Measurements from ENCODE around the gene BCAT1.

- TF ChIP-seq POLR2A (IDR thresholded peaks at IDR 0.05; ENCODE audit: low read depth, low read length) (no peak), POLR2AphosphoS5 (IDR thresholded peaks at IDR 0.05; ENCODE audit: low read depth, low read length) (no peak), TAF1 (IDR thresholded peaks at IDR 0.05; ENCODE audit: borderline replicate concordance, low read depth, low read length) (no peak)
Measured at GRCh38 chr12:24952389-24952788, 3.5 kb upstream of the BCAT1 start.
